GM18907 (cell line): ENCODE measurements around the gene FAM181A.

Source experiments
- ATAC-seq: cut with Tn5 transposase; IDR thresholded peaks from one replicate; pipeline ENCODE4 v1.9.1; 2021; ENCODE audit warnings: mild to moderate bottlenecking, moderate library complexity; ENCODE audit not compliant: unreplicated experiment

FAM181A gene

DNA sequence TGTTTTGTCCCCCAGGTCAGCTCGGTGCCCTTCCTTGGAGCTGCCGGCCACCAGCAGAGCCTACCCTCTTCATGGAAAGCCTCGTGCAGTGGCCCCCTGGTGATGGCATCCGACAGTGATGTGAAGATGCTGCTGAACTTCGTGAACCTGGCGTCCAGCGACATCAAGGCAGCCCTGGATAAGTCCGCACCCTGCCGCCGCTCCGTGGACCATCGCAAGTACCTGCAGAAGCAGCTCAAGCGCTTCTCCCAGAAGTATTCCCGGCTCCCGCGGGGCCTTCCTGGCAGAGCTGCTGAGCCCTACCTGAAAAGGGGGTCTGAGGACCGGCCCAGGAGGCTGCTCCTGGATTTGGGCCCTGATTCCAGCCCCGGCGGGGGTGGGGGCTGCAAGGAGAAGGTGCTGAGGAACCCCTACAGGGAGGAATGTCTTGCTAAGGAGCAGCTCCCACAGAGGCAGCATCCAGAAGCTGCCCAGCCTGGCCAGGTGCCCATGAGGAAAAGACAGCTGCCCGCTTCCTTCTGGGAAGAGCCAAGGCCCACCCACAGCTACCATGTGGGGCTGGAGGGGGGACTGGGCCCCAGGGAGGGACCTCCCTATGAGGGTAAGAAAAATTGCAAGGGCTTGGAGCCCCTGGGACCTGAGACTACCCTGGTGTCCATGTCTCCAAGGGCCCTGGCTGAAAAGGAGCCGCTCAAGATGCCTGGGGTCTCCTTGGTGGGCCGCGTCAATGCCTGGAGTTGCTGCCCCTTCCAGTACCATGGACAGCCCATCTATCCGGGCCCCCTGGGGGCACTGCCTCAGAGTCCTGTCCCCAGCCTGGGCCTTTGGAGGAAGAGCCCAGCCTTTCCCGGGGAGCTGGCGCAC, 1.3 kb downstream of the FAM181A start:
- ATAC-seq, result no peak

GRCh38 chr14:93929048-93929535, 1.9 kb downstream of the FAM181A start:
- no peak for ATAC-seq

GRCh38 chr14:93929657-93930056, 2.5 kb downstream of the FAM181A start:
- ATAC-seq, result no peak

DNA sequence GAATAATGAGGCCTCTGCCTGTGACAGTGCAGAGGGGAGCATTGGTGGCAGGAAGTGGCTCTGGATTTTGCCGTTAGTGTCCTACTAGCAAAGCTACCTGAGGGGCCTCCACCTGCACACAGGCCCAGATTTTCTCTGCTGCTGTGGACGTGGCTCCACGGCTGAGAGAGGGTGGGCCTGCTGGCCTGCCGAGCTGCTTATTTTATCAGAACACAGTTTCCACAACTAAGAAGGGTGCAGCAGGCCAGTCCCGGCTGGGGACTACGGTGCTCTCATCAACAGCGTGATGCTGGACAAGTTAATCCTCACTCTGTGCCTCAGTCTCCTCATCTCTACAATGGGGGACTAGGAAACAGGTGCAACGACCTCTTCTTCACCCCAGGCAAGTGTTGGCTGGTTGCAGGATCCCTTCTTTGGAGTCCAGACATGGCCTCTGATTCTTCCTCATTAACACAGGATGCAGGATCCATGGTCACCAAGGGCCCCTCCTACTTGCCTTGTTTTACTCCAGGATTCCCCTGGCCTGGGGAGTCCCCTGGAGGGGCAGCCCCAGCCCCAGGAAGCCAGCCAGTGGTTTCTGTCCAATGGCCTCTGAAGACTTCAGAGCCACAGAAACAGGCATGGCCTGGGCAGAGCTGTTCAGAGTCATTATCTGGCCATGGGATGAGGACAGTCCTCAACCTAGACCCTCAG, 3.3 kb downstream of the FAM181A start:
- ATAC-seq, result no peak

DNA sequence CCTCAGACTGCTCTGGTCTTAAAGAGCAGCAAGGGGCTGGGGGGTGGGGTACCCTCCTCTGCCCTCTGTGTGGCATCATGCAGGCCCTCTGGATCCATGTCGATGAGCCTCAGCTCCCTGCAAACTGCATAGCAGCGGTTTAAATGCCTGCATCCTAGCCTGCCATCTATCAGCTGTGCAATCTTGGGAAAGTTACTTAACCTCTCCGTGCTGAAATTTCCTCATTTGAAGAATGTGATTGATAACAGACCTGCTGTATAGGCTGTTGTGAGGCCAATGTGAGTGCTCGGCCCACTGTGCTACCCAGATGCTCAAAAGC, 3.8 kb downstream of the FAM181A start:
- no peak for ATAC-seq

DNA sequence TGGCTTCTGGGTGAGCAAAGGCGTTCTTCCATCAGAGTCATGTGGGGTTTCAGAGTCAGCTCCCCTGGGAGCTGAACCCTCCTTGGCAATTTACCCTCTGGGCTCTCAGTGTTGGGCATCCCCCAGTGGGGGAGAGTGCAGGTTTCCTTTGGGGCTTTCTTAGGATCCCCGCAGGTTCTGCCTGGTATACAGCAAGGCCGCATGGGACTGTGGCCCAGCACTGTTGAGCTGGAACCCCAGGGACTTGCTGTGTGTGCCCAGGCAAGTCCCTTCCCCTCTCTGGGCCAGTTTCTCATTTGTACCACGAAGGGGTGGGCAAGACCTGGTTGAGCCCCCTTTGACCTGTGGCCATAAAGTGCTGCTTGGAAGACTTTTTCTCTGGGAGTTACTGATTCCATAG, 5.5 kb downstream of the FAM181A start:
- no peak for ATAC-seq

DNA sequence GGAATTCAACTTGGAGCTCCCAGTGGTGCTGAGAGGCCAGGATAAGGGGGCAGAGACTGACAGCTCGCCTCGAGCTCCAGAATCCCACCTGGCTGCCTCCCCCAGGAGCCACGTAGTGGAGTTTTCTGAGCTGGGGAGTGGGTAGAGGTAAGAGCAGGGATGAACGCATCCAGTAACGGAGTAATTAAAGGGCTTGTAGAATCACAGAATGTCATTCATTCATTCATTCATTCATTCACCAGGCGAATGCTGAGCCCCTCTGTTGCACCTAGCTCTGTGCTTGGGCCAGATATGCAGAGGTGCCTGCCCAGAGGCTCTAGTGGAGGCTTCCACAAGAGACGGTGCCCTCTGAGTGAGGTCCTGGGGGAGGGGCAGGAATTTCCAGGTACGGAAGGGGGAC, 8.1 kb downstream of the FAM181A start:
- no peak for ATAC-seq

DNA sequence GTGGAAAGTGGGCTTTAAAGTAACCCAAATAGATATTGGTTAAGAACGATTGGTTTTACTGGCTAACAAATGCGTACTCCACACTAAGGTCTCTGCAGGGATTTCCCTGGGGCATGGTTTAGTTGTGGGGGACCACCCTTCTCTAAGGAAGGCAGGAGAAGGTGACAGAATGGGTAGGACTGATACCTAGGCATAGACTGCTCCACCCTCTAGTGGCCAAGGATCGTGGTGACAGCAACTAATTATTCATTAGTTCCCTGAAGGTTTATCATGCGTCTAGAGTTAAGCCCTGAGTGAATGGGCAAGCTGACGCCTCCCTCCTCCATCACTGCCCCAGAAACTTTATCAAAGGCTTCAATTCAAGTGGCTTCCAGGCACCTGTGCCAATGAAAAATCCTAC, 9.1 kb downstream of the FAM181A start:
- peak; percentile 42 for ATAC-seq

GRCh38 chr14:93936926-93937325, 9.8 kb downstream of the FAM181A start:
- ATAC-seq, result no peak

DNA sequence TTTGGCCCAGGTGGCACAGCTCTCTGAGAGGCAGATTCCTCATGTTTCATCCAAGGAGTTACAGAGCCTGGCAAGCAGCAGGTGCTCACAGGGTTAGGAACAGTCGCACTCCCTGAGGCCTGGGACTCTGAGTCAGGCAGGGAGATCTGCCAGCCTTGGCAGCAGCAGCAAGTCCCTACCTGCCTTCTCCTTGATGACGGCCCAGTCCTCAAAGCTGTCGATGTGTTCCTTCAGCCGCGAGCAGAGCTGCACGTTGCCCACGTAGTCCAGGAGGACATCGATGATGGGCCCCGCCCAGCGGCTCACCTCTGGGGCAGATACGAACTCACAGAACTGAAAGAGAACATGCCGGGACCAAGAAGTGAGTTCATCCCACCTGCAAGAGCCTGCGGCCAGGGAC, 10.4 kb downstream of the FAM181A start:
- no peak for ATAC-seq

GRCh38 chr14:93938751-93939303, 11.7 kb downstream of the FAM181A start:
- ATAC-seq, result no peak

GRCh38 chr14:93939304-93940229, 12.4 kb downstream of the FAM181A start:
- ATAC-seq, result peak; percentile 91

- no peak for ATAC-seq
Observed at GRCh38 chr14:93940437-93940836, 13.3 kb downstream of the FAM181A start.

DNA sequence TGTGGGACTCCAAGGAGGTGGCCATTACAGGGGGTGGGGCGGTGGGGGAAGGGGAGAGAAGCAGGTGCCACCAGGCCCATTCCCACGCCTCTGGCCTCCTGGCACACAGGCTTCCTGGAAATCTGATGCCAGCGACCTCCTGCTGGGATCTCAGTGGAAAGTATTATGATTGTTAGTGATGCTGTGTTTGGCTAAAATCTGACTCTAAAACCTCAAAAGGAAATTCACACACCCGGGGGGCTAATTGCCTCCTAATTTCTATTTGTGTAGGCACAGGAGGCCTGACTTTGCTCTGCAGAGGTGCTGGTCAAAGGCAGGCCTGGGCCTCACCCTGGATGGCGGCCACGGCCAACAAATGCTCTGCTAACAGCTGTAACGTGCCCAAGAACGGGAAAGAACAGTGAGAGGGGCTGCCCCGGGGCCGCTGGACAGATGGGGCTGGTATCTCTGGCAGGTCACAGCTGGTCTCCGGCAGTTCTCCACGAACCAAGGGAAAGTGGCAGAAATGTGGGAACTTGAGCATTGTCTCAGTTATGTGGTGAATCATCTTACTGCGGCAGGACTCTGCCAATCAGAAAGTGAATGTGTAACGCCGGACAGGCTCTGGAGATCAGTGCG, 14.3 kb downstream of the FAM181A start:
- ATAC-seq, result no peak

DNA sequence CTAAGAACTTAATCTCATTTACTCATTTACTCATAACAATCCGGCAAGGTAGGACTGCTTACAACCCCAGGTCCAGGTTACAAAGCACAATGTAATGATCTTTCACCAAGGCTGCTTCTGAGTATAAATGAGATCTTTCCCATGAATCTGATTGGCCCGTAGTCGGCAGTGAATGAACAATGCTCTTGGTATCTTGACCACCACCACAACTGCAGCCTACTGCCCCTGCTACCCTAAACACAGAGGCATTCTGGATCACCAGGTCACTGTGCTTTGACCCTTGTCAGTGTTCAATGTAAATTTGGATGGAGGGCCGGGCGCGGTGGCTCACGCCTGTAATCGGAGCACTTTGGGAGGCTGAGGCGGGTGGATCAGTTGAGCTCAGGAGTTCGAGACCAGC, 15.9 kb downstream of the FAM181A start:
- no peak for ATAC-seq

DNA sequence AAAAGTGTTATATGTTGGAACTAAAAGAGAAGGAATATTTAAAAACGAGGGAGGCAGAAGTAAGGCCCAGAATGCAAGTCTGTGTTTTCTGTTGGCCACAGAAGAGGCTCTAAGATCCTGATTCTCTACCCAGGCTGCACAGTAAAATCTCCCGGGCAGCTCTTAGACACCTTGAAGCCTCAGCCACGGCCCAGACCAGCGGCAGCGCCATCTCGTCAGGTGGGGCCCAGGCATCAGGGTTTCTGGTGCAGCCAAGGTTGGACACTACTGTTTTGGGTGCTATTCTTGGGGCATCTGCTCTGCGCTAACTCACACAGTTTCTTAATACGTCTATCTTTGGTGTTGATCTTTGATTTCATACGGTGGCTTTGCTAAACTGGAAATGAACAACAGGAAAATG, 16.8 kb downstream of the FAM181A start:
- ATAC-seq, result no peak

DNA sequence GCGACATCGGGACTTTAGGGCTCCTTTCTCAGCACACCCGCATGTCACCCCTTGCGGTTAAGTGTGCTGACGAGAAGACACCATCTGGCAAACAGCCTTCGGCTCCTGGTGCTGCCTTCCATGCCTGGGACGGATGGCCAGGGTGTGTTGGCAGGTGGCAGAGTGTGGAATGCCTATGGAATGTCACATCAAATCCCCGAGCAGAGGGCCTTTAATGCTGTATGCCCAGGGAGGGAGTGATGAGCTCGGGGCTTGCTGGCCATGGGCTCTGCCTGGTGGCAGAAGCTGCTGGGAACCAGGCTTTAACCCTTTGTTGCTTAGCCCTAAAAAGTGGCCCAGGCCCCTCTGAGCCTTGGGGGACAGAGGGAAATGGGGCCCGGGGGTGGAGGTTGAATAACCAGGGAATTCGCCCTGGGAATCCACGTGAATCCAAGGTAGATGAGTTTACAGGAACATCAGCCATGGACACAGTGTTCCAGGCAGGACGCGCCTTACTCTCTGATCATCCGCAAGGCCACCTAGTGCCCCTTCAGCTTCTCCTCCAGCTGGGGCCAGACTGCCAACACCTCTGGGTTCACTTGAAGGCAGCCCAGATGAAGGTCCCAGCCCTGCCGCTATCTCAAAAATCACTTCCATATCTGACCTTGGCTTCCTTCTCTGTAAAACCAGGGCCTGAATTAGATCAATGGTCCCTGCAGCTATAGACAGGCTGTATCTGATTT, 17.4 kb downstream of the FAM181A start:
- ATAC-seq, result no peak

- ATAC-seq, result no peak
Observed at GRCh38 chr14:93945070-93945399, 17.9 kb downstream of the FAM181A start.

DNA sequence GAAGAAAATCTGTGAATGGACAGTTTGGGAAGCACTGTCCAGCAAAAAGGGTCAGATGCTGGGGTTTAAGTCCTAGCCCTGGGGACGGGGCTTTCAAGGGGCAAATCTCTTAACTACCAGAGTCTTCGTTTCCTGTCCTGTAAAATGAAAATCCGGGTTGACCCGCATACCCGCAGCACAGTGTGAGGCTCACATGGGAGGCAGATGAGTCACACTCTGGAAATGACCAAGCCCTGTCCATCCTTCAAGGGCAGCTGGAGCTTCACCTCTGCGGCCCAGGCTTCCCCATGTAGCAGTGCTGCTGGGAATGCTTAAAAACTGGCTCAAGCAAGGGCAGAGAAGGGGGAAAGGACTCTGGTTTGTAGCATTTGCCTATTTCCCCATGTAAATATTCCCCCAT, 19.0 kb downstream of the FAM181A start:
- no peak for ATAC-seq

DNA sequence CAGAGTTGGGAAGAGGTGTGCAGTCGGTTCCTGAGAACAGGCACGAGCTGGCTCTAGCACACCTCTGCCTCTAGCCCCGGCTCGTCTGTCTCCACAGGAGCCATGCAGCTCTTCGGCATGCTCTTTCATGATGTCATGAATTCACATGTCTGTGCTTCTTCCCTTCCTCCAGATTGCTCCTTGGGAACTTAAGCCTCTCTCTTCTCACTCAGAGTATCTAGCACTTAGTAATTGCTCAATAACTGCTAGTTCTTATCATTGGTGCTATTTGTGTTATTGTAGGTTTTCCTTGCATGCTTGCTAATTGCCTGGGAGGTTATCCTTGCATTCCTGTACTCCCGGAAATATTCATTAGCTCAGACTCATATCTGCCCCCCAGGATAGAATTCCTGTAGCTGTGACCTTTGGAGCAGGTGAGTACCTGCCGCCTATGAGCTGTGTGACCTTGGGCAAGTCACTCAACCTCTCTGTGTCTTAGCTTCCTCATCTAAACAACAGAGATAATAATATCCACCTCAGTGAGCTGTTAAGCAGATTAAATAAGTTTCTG, 19.5 kb downstream of the FAM181A start:
- no peak for ATAC-seq
